C4-2B (cell line): ENCODE data around the gene AGXT2.

Experiments
- H3K27ac ChIP-seq: fragments of 450-650 bp; 2 replicates; pipeline ENCODE4 v1.5.1; 2017
- CTCF ChIP-seq: fragments of 450-650 bp; conservative IDR thresholded peaks from 2 replicates; pipeline ENCODE4 v1.5.1; 2017; ENCODE audit warnings: mild to moderate bottlenecking
- ZFX ChIP-seq: fragments of 450-650 bp; IDR thresholded peaks from 2 replicates; pipeline ENCODE4 v1.6.1; 2017

AGXT2 gene

GRCh38 chr5:35015063-35015462, 32.7 kb downstream of the AGXT2 start:
- TF ChIP-seq CTCF, result no peak
- no peak for TF ChIP-seq ZFX
- H3K27ac ChIP-seq, result no peak overlapping the region

DNA sequence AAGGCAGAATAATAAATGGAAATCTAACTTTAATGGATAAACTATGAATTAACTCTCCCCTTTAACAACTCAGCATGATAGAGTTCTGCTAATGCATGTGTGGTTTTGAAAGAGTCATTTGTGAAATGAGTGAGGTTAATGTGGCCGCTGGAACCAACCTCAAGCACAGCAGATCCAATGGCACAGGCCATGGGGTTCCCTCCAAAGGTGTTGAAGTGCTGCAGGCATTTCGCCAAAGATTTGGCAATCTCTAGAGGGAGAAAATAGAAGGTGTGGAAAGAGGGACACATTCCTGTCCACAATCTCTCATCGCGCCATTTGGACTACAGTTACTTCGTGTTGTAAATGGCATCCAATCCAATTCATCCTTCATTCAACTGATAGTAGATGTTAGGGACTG, 35.0 kb downstream of the AGXT2 start:
- TF ChIP-seq CTCF, result no peak
- no peak for TF ChIP-seq ZFX
- no peak overlapping the region for H3K27ac ChIP-seq

DNA sequence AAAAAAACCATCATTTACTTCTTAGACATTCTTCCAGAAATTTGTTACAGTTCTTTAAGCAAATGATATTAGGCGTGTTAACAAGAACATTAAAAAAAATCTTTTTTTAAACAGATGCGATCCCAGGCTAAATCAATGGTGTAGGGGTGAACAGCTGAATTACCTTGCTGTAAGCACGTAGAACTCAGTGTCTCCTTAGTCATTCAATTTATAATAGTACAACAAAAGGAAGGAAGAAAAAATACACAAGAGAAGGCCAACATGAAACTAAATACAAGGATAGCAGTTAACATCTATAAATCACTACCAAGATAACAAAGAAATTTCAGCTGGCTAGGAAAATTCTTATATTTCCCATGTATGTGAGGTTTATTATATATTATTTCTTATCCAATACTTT, 35.4 kb downstream of the AGXT2 start:
- TF ChIP-seq ZFX (no peak), CTCF (no peak)

GRCh38 chr5:35010676-35011075, 37.1 kb downstream of the AGXT2 start:
- TF ChIP-seq CTCF (no peak), ZFX (no peak)
- no peak overlapping the region for H3K27ac ChIP-seq

More for the DNA sequence above, 35.4 kb downstream of the AGXT2 start:
- H3K27ac ChIP-seq, result no peak overlapping the region

GRCh38 chr5:35009657-35010056, 38.1 kb downstream of the AGXT2 start:
- no peak for TF ChIP-seq CTCF
- no peak for TF ChIP-seq ZFX

GRCh38 chr5:35009019-35009418, 38.7 kb downstream of the AGXT2 start:
- no peak overlapping the region for H3K27ac ChIP-seq
- no peak for TF ChIP-seq ZFX
- TF ChIP-seq CTCF, result no peak

More at GRCh38 chr5:35009657-35010056, 38.1 kb downstream of the AGXT2 start:
- no peak overlapping the region for H3K27ac ChIP-seq

DNA sequence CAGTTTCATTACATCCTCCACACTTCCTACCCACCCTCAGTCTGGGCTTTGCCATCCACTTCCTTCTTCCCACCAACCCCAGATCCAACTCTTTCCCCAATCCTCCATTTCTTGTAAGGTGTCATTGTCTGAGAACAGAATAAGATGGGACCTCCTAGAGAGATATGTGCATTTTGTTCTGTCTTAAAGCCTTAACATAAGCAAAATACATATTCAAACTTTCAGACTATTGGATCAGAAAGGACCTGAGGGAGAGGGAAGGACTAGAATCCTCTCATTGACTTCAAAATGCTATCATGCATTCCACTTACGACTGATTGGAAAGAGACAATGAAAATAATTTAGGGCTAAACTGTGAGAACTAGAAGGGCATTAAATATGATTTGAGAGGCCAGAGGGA, 43.0 kb downstream of the AGXT2 start:
- no peak overlapping the region for H3K27ac ChIP-seq
- TF ChIP-seq ZFX (no peak), CTCF (no peak)
